Measurements from ENCODE around the gene MT1F.
"Not testable (repeated sequence)": the region's sequence is repeated elsewhere in the genome, so short reads cannot be mapped to it uniquely, and the experiment has no call there.

Gene MT1F

DNA sequence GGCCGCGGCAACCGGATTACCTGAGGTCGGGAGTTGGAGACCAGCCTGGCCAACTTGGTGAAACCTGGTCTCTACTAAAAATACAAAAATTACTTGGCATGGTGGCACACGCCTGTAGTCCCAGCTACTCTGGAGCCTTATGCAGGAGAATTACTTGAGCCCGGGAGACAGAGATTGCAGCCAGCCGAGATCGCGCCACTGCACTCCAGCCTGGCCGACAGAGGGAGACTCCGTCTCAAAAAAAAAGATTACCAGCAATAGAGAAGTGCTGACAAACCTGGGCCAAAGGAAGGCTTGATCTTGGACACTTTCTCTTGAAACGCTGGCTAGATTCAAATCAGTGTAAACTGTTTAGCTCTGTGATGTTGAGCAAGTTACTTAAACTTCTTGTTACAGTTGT lies 16.2 kb downstream of the MT1F start:
- peak in 1 of 2 experiments; percentile 28 for DNase-seq

GRCh38 chr16:56674570-56674969 lies 16.8 kb downstream of the MT1F start:
- not testable (repeated sequence) for DNase-seq

- peak; percentile 39 to 50 for DNase-seq
Measured at GRCh38 chr16:56675685-56676210, 18.0 kb downstream of the MT1F start.

- no peak for DNase-seq
Measured at GRCh38 chr16:56677474-56677873, 19.7 kb downstream of the MT1F start.

DNA sequence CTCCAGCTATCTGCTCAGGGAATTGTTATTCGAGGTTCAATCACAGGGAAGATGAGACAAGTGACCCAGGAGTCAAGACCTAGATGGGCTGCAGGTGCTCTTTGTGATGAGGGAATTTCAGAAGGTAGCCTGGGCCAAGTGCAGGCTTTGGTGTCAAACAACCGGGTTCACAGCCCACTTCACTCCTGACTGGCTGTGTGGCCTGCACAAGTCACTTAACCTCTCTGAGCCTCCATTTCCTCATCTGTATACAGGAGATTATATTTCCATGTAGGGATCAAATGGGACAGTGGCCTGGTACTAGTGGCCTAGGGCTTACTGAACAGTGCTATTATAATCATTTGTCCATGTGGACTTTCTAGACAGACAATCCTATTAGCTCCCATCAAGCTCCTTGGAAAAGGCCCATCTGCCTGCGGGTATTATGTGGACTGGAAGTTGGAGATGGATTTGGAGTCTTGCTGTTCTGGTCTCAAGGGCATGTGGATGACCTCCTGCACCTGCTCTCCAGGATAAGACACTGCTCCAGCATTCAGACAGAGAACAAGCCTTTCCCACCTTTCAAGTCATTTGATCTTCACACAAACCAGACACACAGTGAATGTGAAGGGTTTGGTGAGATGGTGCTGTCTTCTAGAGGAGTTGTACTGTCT lies 21.4 kb downstream of the MT1F start:
- DNase-seq, result no peak

- DNase-seq, result no peak
Measured at GRCh38 chr16:56679818-56680217, 22.1 kb downstream of the MT1F start.

DNA sequence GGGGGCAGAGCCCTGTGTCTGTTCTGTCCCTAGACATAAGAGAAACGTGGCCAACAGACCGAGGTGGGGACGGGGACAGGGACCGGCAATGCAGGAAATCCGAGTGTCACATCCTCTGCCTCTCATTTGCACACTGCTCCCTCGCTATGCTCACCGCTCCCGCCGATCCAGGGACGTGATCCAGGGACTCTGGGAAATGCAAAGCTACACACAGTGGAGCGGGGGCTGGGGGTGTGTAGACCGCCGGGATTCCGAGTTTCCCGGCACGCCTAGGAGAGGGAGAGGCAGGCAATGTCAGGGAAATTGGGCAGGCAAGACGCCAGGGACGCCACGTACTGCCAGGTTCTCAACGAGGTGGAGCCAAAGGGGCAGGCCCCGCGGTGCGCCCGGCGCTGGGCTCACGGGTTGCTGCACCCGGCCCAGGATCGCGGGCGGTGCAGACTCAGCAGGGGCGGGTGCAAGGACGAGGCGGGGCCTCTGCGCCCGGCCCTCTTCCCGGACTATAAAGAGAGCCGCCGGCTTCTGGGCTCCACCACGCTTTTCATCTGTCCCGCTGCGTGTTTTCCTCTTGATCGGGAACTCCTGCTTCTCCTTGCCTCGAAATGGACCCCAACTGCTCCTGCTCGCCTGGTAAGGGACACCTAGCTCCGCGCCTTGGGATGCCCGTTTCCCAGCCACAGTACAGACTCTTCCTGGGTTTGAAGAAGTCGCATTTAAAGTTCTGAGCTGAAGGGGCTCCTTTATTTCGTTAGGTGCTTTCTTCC lies 24.4 kb downstream of the MT1F start, which contains the start of gene MT1X:
Gene MT1X, plus strand, starts transcription at position 532 of the 764 bp plus-strand sequence. Its CDS starts 71 bp downstream, at position 603.
- DNase-seq, result peak; percentile 87 to 91

DNA sequence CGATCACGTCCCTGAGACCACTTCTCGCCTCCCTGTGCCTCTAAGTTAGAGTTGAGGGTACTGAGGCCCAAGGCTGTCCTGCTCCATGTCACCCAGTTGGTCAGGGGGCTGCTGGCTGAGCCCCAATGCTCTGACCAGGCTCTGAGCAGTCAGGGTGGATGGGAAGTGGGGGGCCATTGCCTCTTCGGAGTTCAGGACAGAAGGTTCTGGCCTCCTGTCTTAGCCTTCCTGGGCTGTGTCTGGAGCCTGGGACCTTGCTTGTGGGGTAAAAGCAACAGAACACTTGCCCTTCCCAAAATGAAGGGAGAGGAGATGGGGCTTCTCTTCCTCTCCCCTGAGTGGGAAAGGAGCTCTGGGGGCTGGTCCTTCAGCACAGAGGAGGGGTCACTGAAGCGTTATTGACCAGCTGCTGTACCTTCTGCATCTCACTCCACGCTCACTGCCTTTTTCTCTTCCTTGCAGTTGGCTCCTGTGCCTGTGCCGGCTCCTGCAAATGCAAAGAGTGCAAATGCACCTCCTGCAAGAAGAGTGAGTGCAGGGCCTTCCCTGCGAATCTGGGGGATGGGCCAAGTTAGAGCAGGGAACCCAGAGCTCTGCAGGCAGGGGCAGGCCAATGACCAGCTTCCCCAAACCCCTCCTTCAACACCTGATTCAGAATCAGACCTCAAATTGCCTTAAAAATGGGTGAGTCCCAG lies 25.1 kb downstream of the MT1F start:
- no peak for DNase-seq

GRCh38 chr16:56683424-56684172 lies 25.8 kb downstream of the MT1F start:
- DNase-seq, result no peak

DNA sequence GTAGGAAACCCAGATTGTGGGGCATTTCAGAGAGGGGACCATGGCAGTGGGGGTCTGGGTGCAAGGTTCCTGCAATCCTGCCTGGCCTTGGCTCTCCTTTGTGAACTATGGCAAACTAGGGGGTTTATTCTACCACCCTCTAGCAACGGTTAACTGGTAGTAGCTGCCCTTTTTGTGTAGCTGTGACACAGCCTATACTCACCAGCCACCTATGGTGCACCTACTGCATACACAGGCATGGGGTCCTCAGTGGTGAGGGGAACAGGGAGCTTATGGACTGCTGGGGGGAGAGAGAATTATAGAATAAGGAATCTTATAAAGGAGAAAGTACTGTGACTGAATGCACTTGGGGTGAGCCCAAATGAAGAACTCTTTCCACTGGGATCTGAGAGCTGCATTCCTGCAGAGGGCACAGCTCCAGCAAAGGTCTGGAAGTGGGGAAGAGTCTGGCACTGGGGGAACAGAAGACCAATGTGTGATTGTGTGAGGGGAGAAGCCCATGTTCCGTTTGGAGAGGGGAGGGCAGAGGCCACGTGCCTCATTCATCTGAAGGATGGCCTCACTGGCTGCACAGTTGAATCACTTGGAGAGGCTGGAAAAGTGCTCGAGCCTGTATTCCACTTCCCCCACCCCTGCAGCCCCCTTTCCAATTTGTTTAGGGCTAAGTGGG lies 26.6 kb downstream of the MT1F start:
- no peak for DNase-seq

GRCh38 chr16:56684926-56685590 lies 27.3 kb downstream of the MT1F start:
- DNase-seq, result no peak

DNA sequence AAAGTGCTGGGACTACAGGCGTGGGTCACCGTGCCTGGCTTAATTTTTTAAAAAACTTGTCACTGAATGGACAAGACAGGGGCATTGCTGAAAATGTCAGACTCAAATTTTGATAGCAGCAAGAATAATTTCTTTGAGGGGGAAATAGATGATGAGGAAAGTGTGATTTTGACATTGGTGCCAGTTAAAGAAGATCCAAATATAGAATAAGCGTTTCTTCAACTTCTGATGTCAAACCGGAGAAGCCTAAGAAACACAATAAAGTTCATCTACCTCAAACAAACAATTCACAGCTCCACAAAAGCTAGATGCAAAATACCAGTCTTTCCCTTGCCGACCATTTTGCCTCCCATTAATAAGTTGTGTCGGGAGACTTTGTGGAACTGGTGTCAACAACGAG lies 29.0 kb downstream of the MT1F start:
- DNase-seq, result no peak

DNA sequence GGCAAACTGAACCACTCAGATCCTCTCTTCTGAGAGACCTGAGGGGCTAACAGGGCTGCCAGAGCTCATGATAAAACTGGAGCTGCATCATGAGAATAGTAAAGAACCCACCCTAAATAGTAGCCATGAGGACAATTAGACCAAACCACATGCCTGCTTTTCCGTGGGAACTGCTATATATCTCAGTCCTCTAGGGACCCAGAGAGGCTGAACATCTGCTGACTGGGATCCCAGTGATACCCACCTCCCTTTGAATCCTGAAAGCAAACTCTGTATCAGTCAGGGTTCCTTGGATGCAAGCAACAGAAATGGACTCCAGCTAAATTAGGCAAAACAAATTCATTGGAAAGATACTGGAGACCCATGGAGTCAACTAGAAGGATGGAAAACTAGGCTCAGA lies 31.0 kb downstream of the MT1F start:
- DNase-seq, result no peak

DNA sequence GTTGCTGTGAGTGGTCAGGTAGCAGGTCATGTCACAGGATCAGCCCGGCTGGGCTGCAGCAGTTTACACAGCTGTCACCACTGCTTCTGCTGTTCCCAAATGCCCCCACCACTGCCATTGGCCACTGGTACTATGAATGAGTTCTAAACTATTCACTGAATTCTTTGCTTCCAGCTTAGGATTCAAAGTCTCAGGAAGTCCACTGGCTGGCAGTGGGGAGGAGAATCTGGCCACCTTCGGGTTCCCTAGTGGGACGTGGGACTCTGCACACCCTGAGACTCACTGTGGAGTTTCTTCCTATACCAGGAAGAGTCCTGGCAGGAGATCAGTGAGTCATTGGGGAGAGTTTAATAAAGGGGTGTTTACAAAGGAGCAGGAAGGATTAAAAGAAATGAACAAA lies 31.4 kb downstream of the MT1F start:
- no peak for DNase-seq

DNA sequence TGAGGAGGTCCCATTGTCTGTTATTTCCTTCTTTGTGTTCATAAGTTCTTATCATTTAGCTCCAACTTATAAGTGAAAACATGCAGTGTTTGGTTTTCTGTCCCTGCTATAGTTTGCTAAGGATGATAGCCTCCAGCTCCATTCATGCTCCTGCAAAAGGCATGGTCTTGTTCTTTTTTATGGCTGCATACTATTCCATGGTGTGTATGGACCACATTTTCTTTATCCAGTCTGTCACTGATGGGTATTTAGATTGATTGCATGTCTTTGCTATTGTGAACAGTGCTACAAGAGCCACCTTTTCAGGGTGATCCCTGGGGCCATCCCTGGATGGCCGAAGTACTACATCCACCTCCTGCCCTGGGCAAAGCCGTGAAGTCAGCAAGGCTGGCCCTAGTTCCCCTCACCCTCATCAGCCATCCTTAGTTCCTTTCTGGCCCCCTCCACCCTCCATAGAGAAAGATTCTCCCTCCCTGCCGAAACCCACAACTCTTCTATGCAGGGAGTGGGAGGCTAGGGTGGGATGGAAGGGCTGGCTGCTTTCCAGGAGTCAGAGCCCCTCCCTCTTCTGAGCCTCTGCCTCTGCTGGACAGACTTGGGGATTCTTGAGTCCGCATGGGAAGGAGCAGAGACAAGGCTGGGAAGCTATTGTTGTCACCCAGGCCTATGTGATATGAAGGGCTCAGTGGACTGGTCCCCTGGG lies 32.8 kb downstream of the MT1F start:
- DNase-seq, result no peak

DNA sequence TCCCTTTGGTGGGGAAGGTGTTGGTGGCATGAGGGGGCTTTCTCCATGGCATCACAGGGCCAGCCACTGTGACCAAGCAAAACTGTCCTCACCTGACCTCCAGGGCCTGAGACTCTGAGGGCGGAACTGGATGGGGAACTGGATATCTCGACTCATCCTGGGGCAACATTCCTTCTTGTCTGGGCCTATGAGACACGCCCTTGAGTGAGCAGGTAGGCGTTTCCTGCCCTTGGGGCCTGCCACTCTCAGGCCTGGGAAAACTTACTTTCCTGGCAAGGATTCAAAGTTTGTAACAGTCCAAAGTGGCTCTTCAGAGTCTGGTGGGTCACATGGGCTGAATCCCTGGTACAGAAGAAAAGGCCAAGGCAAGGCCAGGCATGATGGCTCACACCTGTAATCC lies 34.1 kb downstream of the MT1F start:
- DNase-seq, result no peak

- no peak for DNase-seq
Measured at GRCh38 chr16:56695246-56695645, 37.5 kb downstream of the MT1F start.

GRCh38 chr16:56697456-56698155 lies 39.8 kb downstream of the MT1F start:
- DNase-seq, result no peak

GRCh38 chr16:56700195-56700594 lies 42.4 kb downstream of the MT1F start:
- DNase-seq, result no peak

DNA sequence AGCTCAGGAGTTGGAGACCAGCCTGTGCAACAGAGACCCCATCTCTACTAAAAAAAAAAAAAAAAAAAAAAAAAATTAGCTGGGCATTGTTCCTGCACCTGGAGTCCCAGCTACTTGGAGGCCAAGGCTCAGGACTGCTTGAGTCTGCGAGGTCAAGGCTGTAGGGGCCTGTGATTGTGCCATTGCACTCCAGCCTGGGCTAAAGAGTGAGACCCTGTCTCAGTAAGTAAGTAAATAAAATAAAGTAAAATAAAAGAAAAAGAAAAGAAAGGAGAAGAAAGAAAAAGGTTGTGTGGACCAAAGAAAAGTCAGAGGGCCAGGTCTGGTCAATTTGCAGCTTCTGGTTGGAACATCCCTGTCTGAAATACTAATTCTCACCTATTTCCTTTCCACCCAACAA lies 42.9 kb downstream of the MT1F start:
- DNase-seq, result no peak

Measured in activated CD4-positive, alpha-beta T cell treated with anti-CD3 and anti-CD28 coated beads, Interleukin-2, amount 50 U/mL, for 48 hours (primary cell).